SK-N-SH (cell line): Measurements from ENCODE around the gene FOS.

Source experiments
- FOSL2 ChIP-seq: IDR thresholded peaks from 2 replicates; pipeline ENCODE4 v1.4.0; 2012; ENCODE audit warnings: low read depth, mild to moderate bottlenecking, moderate library complexity, borderline replicate concordance
- TF ChIP-seq, protein P1 (sequence below): fragments of 200-600 bp; sonication (generic); IDR thresholded peaks from 2 replicates; pipeline ENCODE4 v1.6.1; 2017; ENCODE audit warnings: antibody characterized with exemption, mild to moderate bottlenecking, moderate library complexity
- TF ChIP-seq, protein P2 (sequence below): IDR thresholded peaks from 2 replicates; pipeline ENCODE4 v1.6.1; 2012; ENCODE audit warnings: mild to moderate bottlenecking, low read depth, low read length, moderate library complexity

DNA sequence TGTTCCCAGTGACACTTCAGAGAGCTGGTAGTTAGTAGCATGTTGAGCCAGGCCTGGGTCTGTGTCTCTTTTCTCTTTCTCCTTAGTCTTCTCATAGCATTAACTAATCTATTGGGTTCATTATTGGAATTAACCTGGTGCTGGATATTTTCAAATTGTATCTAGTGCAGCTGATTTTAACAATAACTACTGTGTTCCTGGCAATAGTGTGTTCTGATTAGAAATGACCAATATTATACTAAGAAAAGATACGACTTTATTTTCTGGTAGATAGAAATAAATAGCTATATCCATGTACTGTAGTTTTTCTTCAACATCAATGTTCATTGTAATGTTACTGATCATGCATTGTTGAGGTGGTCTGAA is 3.0 kb downstream of the FOS start:
- TF ChIP-seq, protein P1, sequence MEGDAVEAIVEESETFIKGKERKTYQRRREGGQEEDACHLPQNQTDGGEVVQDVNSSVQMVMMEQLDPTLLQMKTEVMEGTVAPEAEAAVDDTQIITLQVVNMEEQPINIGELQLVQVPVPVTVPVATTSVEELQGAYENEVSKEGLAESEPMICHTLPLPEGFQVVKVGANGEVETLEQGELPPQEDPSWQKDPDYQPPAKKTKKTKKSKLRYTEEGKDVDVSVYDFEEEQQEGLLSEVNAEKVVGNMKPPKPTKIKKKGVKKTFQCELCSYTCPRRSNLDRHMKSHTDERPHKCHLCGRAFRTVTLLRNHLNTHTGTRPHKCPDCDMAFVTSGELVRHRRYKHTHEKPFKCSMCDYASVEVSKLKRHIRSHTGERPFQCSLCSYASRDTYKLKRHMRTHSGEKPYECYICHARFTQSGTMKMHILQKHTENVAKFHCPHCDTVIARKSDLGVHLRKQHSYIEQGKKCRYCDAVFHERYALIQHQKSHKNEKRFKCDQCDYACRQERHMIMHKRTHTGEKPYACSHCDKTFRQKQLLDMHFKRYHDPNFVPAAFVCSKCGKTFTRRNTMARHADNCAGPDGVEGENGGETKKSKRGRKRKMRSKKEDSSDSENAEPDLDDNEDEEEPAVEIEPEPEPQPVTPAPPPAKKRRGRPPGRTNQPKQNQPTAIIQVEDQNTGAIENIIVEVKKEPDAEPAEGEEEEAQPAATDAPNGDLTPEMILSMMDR: no peak
- no peak for TF ChIP-seq FOSL2
- TF ChIP-seq, protein P2, sequence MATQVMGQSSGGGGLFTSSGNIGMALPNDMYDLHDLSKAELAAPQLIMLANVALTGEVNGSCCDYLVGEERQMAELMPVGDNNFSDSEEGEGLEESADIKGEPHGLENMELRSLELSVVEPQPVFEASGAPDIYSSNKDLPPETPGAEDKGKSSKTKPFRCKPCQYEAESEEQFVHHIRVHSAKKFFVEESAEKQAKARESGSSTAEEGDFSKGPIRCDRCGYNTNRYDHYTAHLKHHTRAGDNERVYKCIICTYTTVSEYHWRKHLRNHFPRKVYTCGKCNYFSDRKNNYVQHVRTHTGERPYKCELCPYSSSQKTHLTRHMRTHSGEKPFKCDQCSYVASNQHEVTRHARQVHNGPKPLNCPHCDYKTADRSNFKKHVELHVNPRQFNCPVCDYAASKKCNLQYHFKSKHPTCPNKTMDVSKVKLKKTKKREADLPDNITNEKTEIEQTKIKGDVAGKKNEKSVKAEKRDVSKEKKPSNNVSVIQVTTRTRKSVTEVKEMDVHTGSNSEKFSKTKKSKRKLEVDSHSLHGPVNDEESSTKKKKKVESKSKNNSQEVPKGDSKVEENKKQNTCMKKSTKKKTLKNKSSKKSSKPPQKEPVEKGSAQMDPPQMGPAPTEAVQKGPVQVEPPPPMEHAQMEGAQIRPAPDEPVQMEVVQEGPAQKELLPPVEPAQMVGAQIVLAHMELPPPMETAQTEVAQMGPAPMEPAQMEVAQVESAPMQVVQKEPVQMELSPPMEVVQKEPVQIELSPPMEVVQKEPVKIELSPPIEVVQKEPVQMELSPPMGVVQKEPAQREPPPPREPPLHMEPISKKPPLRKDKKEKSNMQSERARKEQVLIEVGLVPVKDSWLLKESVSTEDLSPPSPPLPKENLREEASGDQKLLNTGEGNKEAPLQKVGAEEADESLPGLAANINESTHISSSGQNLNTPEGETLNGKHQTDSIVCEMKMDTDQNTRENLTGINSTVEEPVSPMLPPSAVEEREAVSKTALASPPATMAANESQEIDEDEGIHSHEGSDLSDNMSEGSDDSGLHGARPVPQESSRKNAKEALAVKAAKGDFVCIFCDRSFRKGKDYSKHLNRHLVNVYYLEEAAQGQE: no peak
